ENCODE measurements around the gene LRBA. TPM values are rescaled to one million over a fixed set of nuclear protein-coding genes. Genes with fewer than 3 reads are reported as not detected.
A peak's percentile ranks its signal among the peaks of the same experiment; 100 is the strongest.
"Not testable (repeated sequence)": the region's sequence is repeated elsewhere in the genome, so short reads cannot be mapped to it uniquely, and the experiment has no call there.

The LRBA gene, protein sequence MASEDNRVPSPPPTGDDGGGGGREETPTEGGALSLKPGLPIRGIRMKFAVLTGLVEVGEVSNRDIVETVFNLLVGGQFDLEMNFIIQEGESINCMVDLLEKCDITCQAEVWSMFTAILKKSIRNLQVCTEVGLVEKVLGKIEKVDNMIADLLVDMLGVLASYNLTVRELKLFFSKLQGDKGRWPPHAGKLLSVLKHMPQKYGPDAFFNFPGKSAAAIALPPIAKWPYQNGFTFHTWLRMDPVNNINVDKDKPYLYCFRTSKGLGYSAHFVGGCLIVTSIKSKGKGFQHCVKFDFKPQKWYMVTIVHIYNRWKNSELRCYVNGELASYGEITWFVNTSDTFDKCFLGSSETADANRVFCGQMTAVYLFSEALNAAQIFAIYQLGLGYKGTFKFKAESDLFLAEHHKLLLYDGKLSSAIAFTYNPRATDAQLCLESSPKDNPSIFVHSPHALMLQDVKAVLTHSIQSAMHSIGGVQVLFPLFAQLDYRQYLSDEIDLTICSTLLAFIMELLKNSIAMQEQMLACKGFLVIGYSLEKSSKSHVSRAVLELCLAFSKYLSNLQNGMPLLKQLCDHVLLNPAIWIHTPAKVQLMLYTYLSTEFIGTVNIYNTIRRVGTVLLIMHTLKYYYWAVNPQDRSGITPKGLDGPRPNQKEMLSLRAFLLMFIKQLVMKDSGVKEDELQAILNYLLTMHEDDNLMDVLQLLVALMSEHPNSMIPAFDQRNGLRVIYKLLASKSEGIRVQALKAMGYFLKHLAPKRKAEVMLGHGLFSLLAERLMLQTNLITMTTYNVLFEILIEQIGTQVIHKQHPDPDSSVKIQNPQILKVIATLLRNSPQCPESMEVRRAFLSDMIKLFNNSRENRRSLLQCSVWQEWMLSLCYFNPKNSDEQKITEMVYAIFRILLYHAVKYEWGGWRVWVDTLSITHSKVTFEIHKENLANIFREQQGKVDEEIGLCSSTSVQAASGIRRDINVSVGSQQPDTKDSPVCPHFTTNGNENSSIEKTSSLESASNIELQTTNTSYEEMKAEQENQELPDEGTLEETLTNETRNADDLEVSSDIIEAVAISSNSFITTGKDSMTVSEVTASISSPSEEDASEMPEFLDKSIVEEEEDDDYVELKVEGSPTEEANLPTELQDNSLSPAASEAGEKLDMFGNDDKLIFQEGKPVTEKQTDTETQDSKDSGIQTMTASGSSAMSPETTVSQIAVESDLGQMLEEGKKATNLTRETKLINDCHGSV (N-terminal part only)
- 41.6 TPM for polyA plus RNA-seq (2012; ENCODE audit: low read depth, missing spikeins)

DNA sequence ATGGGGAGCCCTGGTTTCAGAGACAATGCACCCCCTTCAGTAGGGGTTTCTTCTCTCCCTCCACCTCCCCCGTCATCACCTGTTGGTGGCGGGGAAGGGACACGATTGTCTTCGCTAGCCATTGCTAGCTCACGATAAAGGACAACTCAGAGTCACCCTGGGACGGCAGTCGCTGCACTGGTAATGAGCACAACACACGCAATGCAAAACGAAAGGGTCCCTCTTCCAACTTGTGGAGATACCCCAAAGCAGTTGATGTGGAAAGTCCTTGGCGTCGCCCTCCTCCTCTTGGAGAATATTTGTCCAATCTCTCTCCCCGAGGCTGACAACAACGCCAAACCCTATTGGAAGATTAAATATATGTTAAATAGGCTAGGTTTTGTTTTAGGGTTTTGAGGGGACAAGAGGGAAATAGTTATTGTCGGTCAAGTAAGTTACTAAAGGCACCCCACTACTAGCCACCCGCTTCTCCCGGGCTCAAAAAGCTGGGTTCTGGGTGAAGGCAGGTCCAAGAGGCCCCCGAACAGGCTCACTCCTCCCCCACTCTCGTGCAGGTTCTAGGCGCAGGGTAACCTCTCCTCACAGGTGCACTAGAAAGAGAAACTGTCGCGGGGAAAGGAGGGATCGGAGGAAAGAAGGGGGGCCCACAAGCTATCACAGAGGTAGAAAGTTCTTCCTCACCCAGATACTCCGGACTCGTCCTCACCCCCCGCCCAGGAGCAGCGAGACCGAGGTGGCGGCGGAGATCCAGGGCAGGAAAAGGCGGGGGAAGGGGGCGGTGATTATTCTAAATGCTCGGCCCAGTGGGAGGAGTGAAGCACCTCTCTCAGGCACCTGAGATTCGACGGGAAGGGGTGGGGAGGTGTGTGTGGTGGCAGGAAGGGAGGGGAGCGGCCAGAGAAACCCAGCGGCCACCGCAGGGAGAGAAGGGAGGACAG lies at the start of gene LRBA:
Gene LRBA, minus strand, starts transcription at position 764 of the 938 bp plus-strand sequence. Its CDS starts 642 bp downstream, at position 122.
- FAIRE-seq = peak; percentile 82
- peak; percentile 46 for DNase-seq (ENCODE audit: insufficient read length, low spot score)
- TF ChIP-seq POLR2A (IDR thresholded peaks at IDR 0.05; ENCODE audit: low read depth, low read length) = no peak; the same call in 1 of the 2 replicates
- TF ChIP-seq POLR2AphosphoS5 (IDR thresholded peaks at IDR 0.05; ENCODE audit: low read depth, low read length) = no peak; the same call in 1 of the 2 replicates
- TF ChIP-seq POU2F2 (IDR thresholded peaks at IDR 0.05; ENCODE audit: low read depth, low read length) = peak; percentile 6; the same call in 1 of the 2 replicates
- no peak; the same call in 1 of the 2 replicates for TF ChIP-seq TAF1 (IDR thresholded peaks at IDR 0.05; ENCODE audit: low read depth, low read length)
- no peak for TF ChIP-seq PAX5 (IDR thresholded peaks at IDR 0.05; ENCODE audit: insufficient read depth, low read length, severe bottlenecking)

DNA sequence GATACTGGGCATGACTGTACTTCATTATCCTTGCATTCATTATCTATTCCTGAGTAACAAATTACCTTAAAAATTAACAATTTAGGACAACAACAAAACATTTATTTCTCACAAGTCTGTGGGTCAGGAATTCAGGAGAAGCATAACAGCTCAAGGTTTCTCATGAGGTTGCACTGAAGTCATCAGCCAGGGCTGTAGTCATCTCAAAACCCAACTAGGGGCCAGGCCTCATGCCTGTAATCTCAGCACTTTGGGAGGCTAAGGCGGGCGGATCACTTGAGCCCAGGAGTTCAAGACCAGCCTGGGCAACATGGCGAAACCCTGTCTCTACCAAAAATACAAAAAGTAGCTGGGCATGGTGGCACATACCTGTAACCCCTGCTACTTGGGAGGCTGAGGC lies 48.1 kb upstream of the LRBA start:
- FAIRE-seq = not testable (repeated sequence)

GRCh38 chr4:151055539-151055938 lies 40.5 kb upstream of the LRBA start:
- DNase-seq (ENCODE audit: insufficient read length, low spot score) = no peak
- no peak for FAIRE-seq
- no peak for TF ChIP-seq POLR2AphosphoS5 (IDR thresholded peaks at IDR 0.05; ENCODE audit: low read depth, low read length)
- no peak for TF ChIP-seq TAF1 (IDR thresholded peaks at IDR 0.05; ENCODE audit: low read depth, low read length)
- TF ChIP-seq POU2F2 (IDR thresholded peaks at IDR 0.05; ENCODE audit: low read depth, low read length) = no peak
- peak; percentile 37; the same call in 1 of the 2 replicates for TF ChIP-seq POLR2A (IDR thresholded peaks at IDR 0.05; ENCODE audit: low read depth, low read length)
- no peak for TF ChIP-seq SPI1 (IDR thresholded peaks at IDR 0.05; ENCODE audit: low read depth, low read length)

More for the DNA sequence above, 48.1 kb upstream of the LRBA start:
- DNase-seq (ENCODE audit: insufficient read length, low spot score) = not testable (repeated sequence)

GRCh38 chr4:151052785-151053184 lies 37.7 kb upstream of the LRBA start:
- no peak for TF ChIP-seq TAF1 (IDR thresholded peaks at IDR 0.05; ENCODE audit: low read depth, low read length)
- no peak for TF ChIP-seq PAX5 (IDR thresholded peaks at IDR 0.05; ENCODE audit: insufficient read depth, low read length, severe bottlenecking)
- TF ChIP-seq POLR2AphosphoS5 (IDR thresholded peaks at IDR 0.05; ENCODE audit: low read depth, low read length) = no peak
- no peak for TF ChIP-seq POLR2A (IDR thresholded peaks at IDR 0.05; ENCODE audit: low read depth, low read length)
- no peak for TF ChIP-seq SPI1 (IDR thresholded peaks at IDR 0.05; ENCODE audit: low read depth, low read length)
- no peak for TF ChIP-seq POU2F2 (IDR thresholded peaks at IDR 0.05; ENCODE audit: low read depth, low read length)
- DNase-seq (ENCODE audit: insufficient read length, low spot score) = no peak
- peak; percentile 75 for FAIRE-seq

DNA sequence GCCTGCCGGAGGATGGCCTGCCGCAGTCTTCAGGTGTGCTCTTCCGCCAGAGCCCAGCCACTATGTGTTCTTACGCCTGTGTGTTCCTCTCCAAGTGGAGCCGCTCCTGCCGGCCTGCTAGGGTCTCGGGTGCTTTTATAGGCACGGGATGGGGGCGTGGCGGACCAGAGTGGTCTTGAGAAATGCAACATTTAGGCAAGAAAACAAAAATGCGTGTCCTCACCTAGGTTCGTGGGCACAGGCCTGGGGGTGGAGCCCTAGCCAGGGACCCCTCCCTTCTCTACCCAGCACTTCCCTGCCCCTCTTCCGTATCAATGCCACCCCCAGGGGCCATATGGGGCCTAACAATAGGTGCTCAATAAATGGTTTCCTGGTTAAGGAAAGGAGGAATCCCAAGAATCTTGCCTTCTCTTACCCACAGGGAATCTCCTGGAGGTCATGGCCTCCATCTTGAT lies 34.4 kb upstream of the LRBA start:
- no peak for DNase-seq (ENCODE audit: insufficient read length, low spot score)
- no peak for FAIRE-seq
- TF ChIP-seq SPI1 (IDR thresholded peaks at IDR 0.05; ENCODE audit: low read depth, low read length) = no peak
- no peak for TF ChIP-seq POLR2AphosphoS5 (IDR thresholded peaks at IDR 0.05; ENCODE audit: low read depth, low read length)
- no peak for TF ChIP-seq PAX5 (IDR thresholded peaks at IDR 0.05; ENCODE audit: insufficient read depth, low read length, severe bottlenecking)
- TF ChIP-seq TAF1 (IDR thresholded peaks at IDR 0.05; ENCODE audit: low read depth, low read length) = no peak
- TF ChIP-seq POLR2A (IDR thresholded peaks at IDR 0.05; ENCODE audit: low read depth, low read length) = no peak
- no peak for TF ChIP-seq POU2F2 (IDR thresholded peaks at IDR 0.05; ENCODE audit: low read depth, low read length)

DNA sequence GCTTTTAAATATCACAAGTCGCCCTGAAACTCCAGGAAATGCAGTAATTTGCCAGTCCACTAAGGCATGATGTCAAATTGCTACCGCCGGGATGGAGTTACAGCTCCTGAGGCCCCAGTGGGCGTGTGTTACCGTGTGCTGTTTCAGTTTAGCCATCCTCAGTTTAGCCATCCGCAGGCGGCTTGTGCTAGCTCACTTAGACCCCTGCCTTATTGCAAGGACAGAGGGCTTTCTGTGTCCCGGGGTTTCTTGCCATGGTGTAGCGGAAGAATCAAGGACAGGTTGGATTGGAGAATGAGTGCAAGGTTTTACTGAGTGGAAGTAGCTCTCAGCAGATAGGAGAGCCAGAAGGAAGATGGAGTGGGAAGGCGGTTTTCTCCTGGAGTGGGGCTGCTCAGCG lies 33.8 kb upstream of the LRBA start:
- no peak for DNase-seq (ENCODE audit: insufficient read length, low spot score)
- TF ChIP-seq TAF1 (IDR thresholded peaks at IDR 0.05; ENCODE audit: low read depth, low read length) = no peak
- TF ChIP-seq PAX5 (IDR thresholded peaks at IDR 0.05; ENCODE audit: insufficient read depth, low read length, severe bottlenecking) = no peak
- no peak for TF ChIP-seq POU2F2 (IDR thresholded peaks at IDR 0.05; ENCODE audit: low read depth, low read length)
- TF ChIP-seq SPI1 (IDR thresholded peaks at IDR 0.05; ENCODE audit: low read depth, low read length) = no peak
- no peak for TF ChIP-seq POLR2A (IDR thresholded peaks at IDR 0.05; ENCODE audit: low read depth, low read length)
- TF ChIP-seq POLR2AphosphoS5 (IDR thresholded peaks at IDR 0.05; ENCODE audit: low read depth, low read length) = no peak
- FAIRE-seq = no peak

DNA sequence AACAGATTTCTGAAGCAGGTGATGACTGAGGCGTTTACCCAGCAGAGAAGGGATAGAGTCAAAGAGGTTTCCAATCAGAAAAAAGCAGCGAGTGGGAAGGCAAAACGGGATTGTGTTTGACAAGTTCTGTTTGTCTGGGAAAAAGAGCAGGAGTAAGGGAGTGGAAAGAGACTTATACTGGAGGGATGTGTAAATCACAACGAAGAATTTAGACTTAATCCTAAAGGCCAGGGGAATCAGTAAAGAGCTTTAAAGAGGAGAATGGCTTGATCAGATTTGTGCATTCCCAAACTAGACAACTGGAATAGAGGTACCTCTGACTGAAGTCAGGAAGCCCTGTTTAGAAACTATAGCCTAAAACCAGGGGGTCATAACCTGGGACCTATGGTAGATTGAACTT lies 31.5 kb upstream of the LRBA start:
- DNase-seq (ENCODE audit: insufficient read length, low spot score) (no peak), FAIRE-seq (no peak)
- TF ChIP-seq TAF1 (IDR thresholded peaks at IDR 0.05; ENCODE audit: low read depth, low read length) (no peak), POU2F2 (IDR thresholded peaks at IDR 0.05; ENCODE audit: low read depth, low read length) (no peak), POLR2AphosphoS5 (IDR thresholded peaks at IDR 0.05; ENCODE audit: low read depth, low read length) (no peak), PAX5 (IDR thresholded peaks at IDR 0.05; ENCODE audit: insufficient read depth, low read length, severe bottlenecking) (no peak), SPI1 (IDR thresholded peaks at IDR 0.05; ENCODE audit: low read depth, low read length) (no peak), POLR2A (IDR thresholded peaks at IDR 0.05; ENCODE audit: low read depth, low read length) (no peak)

DNA sequence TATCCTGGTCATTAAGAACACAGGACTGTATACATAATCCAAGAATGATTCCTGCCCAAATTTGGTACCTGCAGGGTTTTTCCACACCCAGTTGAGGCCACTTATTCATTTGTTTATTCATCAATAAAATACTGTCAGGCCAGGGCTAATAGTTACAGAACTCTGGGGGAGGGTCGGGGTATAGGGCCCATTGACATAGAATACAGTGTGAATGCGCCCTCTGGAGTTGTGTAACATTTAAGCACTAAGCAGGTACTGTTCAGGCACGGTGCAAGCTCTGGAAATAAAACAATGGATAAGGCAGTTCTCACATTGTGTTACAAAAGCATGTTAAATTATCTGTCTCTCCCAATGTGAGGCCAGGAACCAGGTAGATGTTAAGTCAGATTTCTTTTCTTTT lies 30.8 kb upstream of the LRBA start:
- FAIRE-seq = no peak
- no peak for TF ChIP-seq POLR2AphosphoS5 (IDR thresholded peaks at IDR 0.05; ENCODE audit: low read depth, low read length)
- TF ChIP-seq TAF1 (IDR thresholded peaks at IDR 0.05; ENCODE audit: low read depth, low read length) = no peak
- TF ChIP-seq POU2F2 (IDR thresholded peaks at IDR 0.05; ENCODE audit: low read depth, low read length) = no peak
- no peak for TF ChIP-seq PAX5 (IDR thresholded peaks at IDR 0.05; ENCODE audit: insufficient read depth, low read length, severe bottlenecking)
- TF ChIP-seq SPI1 (IDR thresholded peaks at IDR 0.05; ENCODE audit: low read depth, low read length) = no peak
- TF ChIP-seq POLR2A (IDR thresholded peaks at IDR 0.05; ENCODE audit: low read depth, low read length) = no peak
- no peak for DNase-seq (ENCODE audit: insufficient read length, low spot score)

All from GM12891 (cell line).